Pancreas (tissue), 10 donors: ENCODE data around the gene SORL1-AS1.

Source experiments
- ATAC-seq, 4 donors: fragments of 200-7000 bp; cut with Tn5 transposase; one replicate each; pipeline versions ENCODE4 v1.8.0 to v1.9.1; 2020; ENCODE audit warnings: mild to moderate bottlenecking in 4 of 4, moderate library complexity in 4 of 4
- DNase-seq, 6 donors: peaks; one replicate each; pipeline ENCODE4 v3.0.0-alpha.2; 2020
- FAIRE-seq: peaks from 2 replicates; lab custom pipeline; 2012; peaks lifted over from hg19 to GRCh38; lab: Jason Lieb, UNC
- H3K27ac ChIP-seq, 4 donors: fragments of 200-600 bp; sonication (generic); 1 replicate in 3 of 4; 2 replicates in 1 of 4; pipeline versions ENCODE4 v1.5.0 to v1.8.0; 2020
- H3K27me3 ChIP-seq, 4 donors: fragments of 200-600 bp; one replicate each; pipeline ENCODE4 v1.8.0; 2021
- H3K36me3 ChIP-seq, 3 donors: fragments of 200-600 bp; sonication (generic) in 1 of 3; one replicate each; pipeline versions ENCODE4 v1.5.0 to v1.8.0; 2020 to 2021
- H3K4me1 ChIP-seq, 3 donors: fragments of 200-600 bp; one replicate each; pipeline ENCODE4 v1.8.0; 2021
- H3K4me3 ChIP-seq, 4 donors: fragments of 200-600 bp; sonication (generic) in 2 of 4; one replicate each; pipeline versions ENCODE4 v1.5.0 to v1.8.0; 2020 to 2021
- H3K9me3 ChIP-seq, 4 donors: fragments of 200-600 bp; one replicate each; pipeline ENCODE4 v1.8.0; 2021
- WGBS, 2 donors: extraction: QIAGEN DNeasy Blood & Tissue Kit; methylation state at CpG; one replicate each; pipeline ENCODE4 v1.1.7; 2013; 5-methylcytosine and 5-hydroxymethylcytosine counted together
- intact Hi-C, 3 donors: fragments of 100-400 bp; cut with DNase I; formaldehyde crosslinking; loops; one replicate each; pipeline versions ENCODE4 v1.11.1 to v1.14.2; 2022
- TF ChIP-seq, protein P1 (sequence below), 4 donors: fragments of 200-600 bp; sonication (generic) in 3 of 4; IDR thresholded peaks; one replicate each; pipeline versions ENCODE4 v1.5.0 to v1.8.0; 2021; ENCODE audit warnings: antibody characterized with exemption in 4 of 4
- donor health status: healthy with polysubstance abuse.
- donor health status: DM: no; HTN: no; CAD: no; lungs with moderate emphysema.
- donor health status: DM: no; HTN: no; CAD: no.
- donor health status: control.
- donor health status: control.
- donor health status: Bipolar disorder and iron deficiency.
- donor health status: DM: yes; HTN: yes; CAD: no.
- donor health status: DM: no; HTN: no; CAD: no.
- donor health status: DM: no; HTN: no; CAD: no.
- donor health status: DM: yes; HTN: yes; CAD: no.

The SORL1-AS1 gene

DNA sequence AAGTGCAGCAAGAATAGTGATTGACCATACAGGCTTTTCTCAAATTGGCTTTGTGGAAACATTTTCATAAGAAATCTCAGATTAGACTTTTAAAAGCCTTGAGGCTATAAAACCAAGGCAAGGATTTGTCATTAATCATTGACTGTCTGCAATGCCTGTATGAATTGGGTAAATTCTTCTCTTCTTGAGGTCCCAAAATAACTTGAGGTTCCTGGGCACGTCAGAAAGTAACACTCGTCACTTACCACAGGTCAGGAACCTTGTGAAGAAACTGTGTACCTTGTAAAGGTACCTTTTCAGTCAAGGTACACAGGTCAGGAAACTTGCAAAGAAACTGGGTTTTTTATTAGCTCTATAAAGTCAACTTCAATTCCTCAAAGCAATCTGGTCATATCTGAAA is 43.9 kb downstream of the SORL1-AS1 start:
- TF ChIP-seq, protein P1, sequence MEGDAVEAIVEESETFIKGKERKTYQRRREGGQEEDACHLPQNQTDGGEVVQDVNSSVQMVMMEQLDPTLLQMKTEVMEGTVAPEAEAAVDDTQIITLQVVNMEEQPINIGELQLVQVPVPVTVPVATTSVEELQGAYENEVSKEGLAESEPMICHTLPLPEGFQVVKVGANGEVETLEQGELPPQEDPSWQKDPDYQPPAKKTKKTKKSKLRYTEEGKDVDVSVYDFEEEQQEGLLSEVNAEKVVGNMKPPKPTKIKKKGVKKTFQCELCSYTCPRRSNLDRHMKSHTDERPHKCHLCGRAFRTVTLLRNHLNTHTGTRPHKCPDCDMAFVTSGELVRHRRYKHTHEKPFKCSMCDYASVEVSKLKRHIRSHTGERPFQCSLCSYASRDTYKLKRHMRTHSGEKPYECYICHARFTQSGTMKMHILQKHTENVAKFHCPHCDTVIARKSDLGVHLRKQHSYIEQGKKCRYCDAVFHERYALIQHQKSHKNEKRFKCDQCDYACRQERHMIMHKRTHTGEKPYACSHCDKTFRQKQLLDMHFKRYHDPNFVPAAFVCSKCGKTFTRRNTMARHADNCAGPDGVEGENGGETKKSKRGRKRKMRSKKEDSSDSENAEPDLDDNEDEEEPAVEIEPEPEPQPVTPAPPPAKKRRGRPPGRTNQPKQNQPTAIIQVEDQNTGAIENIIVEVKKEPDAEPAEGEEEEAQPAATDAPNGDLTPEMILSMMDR (IDR thresholded peaks at IDR 0.05): no peak
- 80 to 81% methylated on average over 2 of the region's 2 CpGs for WGBS, 2 donors
- Histone ChIP-seq H3K27ac (no peak overlapping the region), H3K27me3 (no peaks in the 10 kb centered on the region), H3K9me3 (no peaks in the 10 kb centered on the region), H3K4me3 (no peak overlapping the region), H3K4me1 (no peaks in the 10 kb centered on the region), H3K36me3 (no peaks in the 10 kb centered on the region)
- intact Hi-C loops: no loop called here
- ATAC-seq: no peak
- DNase-seq: no peak
- FAIRE-seq: no peak

- H3K36me3 ChIP-seq: no peaks in the 10 kb centered on the region
- intact Hi-C loops: no loop called here
- WGBS, 2 donors: 89 to 91% methylated on average over 2 of the region's 2 CpGs
- no peak for DNase-seq
- H3K4me3 ChIP-seq: no peak overlapping the region
- FAIRE-seq: no peak
- peaks cover 0 to 4% (median 0%) of the 10 kb centered on the region in 4 donors for H3K9me3 ChIP-seq
- H3K4me1 ChIP-seq: no peaks in the 10 kb centered on the region
- TF ChIP-seq, protein P1 (IDR thresholded peaks at IDR 0.05): no peak
- no peak overlapping the region for H3K27ac ChIP-seq
- no peak for ATAC-seq
- H3K27me3 ChIP-seq: no peaks in the 10 kb centered on the region
These were observed 46.5 kb downstream of the SORL1-AS1 start for GRCh38 chr11:121406291-121406690.

DNA sequence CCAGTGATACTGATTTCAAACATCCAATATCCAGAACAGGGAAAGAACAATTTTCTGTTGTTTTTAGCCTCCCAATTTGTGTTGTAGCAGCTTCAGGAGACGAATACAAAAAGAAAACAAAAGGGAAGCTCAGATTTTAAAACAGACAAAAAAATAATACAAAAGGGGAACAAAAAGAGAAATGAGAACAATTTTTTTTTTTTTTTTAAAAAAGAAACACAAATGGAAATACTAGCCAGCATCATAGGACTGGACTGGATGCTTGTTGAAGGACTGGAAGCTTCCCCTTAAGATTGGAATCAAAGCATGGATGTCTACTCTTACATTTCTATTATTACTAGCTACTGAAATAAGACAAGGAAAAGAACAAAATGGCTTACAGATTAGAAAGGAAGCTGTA is 47.1 kb downstream of the SORL1-AS1 start:
- no peaks in the 10 kb centered on the region for H3K27me3 ChIP-seq
- no peaks in the 10 kb centered on the region for H3K36me3 ChIP-seq
- peaks cover 0 to 4% (median 0%) of the 10 kb centered on the region in 4 donors for H3K9me3 ChIP-seq
- ATAC-seq (peak in 1 of 4 donors; percentile 21), DNase-seq (no peak), FAIRE-seq (no peak)
- H3K4me1 ChIP-seq: no peaks in the 10 kb centered on the region
- intact Hi-C loops: no loop called here
- H3K27ac ChIP-seq: no peak overlapping the region
- H3K4me3 ChIP-seq: no peak overlapping the region
- 77 to 80% methylated on average over 1 of the region's 1 CpG for WGBS, 2 donors
- TF ChIP-seq, protein P1 (IDR thresholded peaks at IDR 0.05): no peak

GRCh38 chr11:121394785-121395184 is 58.0 kb downstream of the SORL1-AS1 start:
- TF ChIP-seq, protein P1 (IDR thresholded peaks at IDR 0.05): no peak
- H3K27ac ChIP-seq: no peak overlapping the region
- H3K27me3 ChIP-seq: no peaks in the 10 kb centered on the region
- no peak overlapping the region for H3K4me3 ChIP-seq
- H3K4me1 ChIP-seq: no peaks in the 10 kb centered on the region
- FAIRE-seq (no peak), DNase-seq (no peak), ATAC-seq (no peak)
- H3K36me3 ChIP-seq: no peaks in the 10 kb centered on the region
- 48% methylated on average over 4 of the region's 4 CpGs for WGBS, 2 donors
- intact Hi-C loops: no loop called here
- no peaks in the 10 kb centered on the region for H3K9me3 ChIP-seq

DNA sequence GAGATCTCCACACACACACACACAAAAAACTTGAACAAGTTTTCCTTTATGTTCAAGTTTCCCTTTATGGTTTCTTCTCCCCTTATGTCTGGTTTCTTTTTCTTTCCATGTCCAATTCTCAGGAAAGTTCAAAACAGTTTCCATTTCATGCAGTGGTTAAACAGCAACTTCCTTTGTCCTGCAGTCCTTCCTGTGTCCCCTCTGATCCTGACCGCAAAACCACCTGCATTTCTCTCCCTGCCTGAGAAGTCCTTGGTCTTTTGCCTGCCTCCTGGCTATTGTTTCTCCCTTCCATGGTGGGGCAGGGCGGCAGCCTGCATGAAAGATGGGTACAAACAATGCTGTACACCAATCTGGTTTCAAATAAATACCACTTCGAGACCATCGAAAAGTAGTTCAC is 58.9 kb downstream of the SORL1-AS1 start:
- no peak overlapping the region for H3K4me3 ChIP-seq
- intact Hi-C loops: no loop called here
- FAIRE-seq (no peak), ATAC-seq (no peak), DNase-seq (no peak)
- H3K27ac ChIP-seq: no peak overlapping the region
- WGBS, 2 donors: 67 to 74% methylated on average over 4 of the region's 4 CpGs
- no peaks in the 10 kb centered on the region for H3K36me3 ChIP-seq
- H3K4me1 ChIP-seq: no peaks in the 10 kb centered on the region
- H3K9me3 ChIP-seq: no peaks in the 10 kb centered on the region
- TF ChIP-seq, protein P1 (IDR thresholded peaks at IDR 0.05): no peak
- no peaks in the 10 kb centered on the region for H3K27me3 ChIP-seq
